Testis (tissue), 2 donors: ENCODE measurements around the gene GAA.

Source experiments
- CTCF ChIP-seq, 3 experiments: fragments of 450-650 bp in 2 of 3; fragments of 200-600 bp in 1 of 3; sonication (generic) in 1 of 3; IDR thresholded peaks; one replicate each; pipeline ENCODE4 v1.5.1; 2016 to 2019; ENCODE audit warnings: antibody characterized with exemption in 3 of 3, mild to moderate bottlenecking in 2 of 3, moderate library complexity in 1 of 3
- POLR2A ChIP-seq: fragments of 450-650 bp; IDR thresholded peaks from one replicate; pipeline ENCODE4 v1.6.1; 2017; ENCODE audit warnings: antibody characterized with exemption, mild to moderate bottlenecking, moderate library complexity

GRCh38 chr17:80110447-80110812 lies 9.0 kb downstream of the GAA start:
- no peak for TF ChIP-seq CTCF (IDR thresholded peaks at IDR 0.05)
- no peak for TF ChIP-seq POLR2A
